OCI-LY1 (cell line): ENCODE measurements around the gene POLR2F.

Source experiments
- CTCF ChIP-seq: fragments of 200-600 bp; sonication (generic), shearing (Covaris generic); IDR thresholded peaks from 2 replicates; pipeline ENCODE4 v1.5.1; 2017; ENCODE audit warnings: mild to moderate bottlenecking, antibody characterized with exemption, low read length, moderate library complexity, mixed read lengths
- EZH2 ChIP-seq: fragments of 200-600 bp; sonication (generic), shearing (Covaris generic); IDR thresholded peaks from 2 replicates; pipeline ENCODE4 v1.8.0; 2017; ENCODE audit warnings: borderline replicate concordance, mixed run types, mild to moderate bottlenecking, antibody characterized with exemption, low read length, moderate library complexity, mixed read lengths

- TF ChIP-seq CTCF, result no peak
- no peak for TF ChIP-seq EZH2
These were observed 23.0 kb downstream of the POLR2F start for GRCh38 chr22:37976547-37976946.
